Esophagus muscularis mucosa (tissue), 4 donors: ENCODE data around the gene DNAAF6.
"Not testable (repeated sequence)": the region's sequence is repeated elsewhere in the genome, so short reads cannot be mapped to it uniquely, and the experiment has no call there.

ENCODE experiments used
- CTCF ChIP-seq, 3 experiments: fragments of 200-600 bp in 2 of 3; fragments of 450-650 bp in 1 of 3; sonication (generic) in 2 of 3; IDR thresholded peaks; one replicate each; pipeline ENCODE4 v1.5.1; 2017 to 2019; ENCODE audit warnings: antibody characterized with exemption in 3 of 3, mild to moderate bottlenecking in 2 of 3, moderate library complexity in 1 of 3
- EP300 ChIP-seq: sonication (generic); formaldehyde crosslinking; IDR thresholded peaks from one replicate; pipeline ENCODE4 v1.6.1; 2017; ENCODE audit warnings: antibody characterized with exemption
- POLR2A ChIP-seq: fragments of 450-650 bp; IDR thresholded peaks from one replicate; pipeline ENCODE4 v1.6.1; 2017; ENCODE audit warnings: antibody characterized with exemption, moderate library complexity, mild to moderate bottlenecking, low read depth
- POLR2AphosphoS5 ChIP-seq, 2 donors: sonication (generic); formaldehyde crosslinking; IDR thresholded peaks; one replicate each; pipeline ENCODE4 v1.6.1; 2017; ENCODE audit warnings: antibody characterized with exemption in 2 of 2

GRCh38 chrX:107157618-107158017, 48.8 kb upstream of the DNAAF6 start:
- TF ChIP-seq CTCF (IDR thresholded peaks at IDR 0.05); POLR2A; POLR2AphosphoS5 (IDR thresholded peaks at IDR 0.05); EP300: not testable (repeated sequence)
